ENCODE data around the gene CPA4. TPM values are rescaled to one million over a fixed set of nuclear protein-coding genes. Genes with fewer than 3 reads are reported as not detected.
A peak's percentile ranks its signal among the peaks of the same experiment; 100 is the strongest.

Gene CPA4
- total RNA-seq, 1 experiment from 2014 or later: not detected

- DNase-seq (ENCODE audit: low spot score): no peak
Measured at GRCh38 chr7:130344271-130344866, 51.4 kb downstream of the CPA4 start, which contains the start of gene CPA5. Gene CPA5 (plus strand): TSS chr7:130344816. CDS start chr7:130346486, 1,670 bp downstream.

GRCh38 chr7:130345136-130345535 is 52.2 kb downstream of the CPA4 start:
- no peak for DNase-seq (ENCODE audit: low spot score)

GRCh38 chr7:130345725-130346124 is 52.8 kb downstream of the CPA4 start:
- no peak for DNase-seq (ENCODE audit: low spot score)

GRCh38 chr7:130346177-130346905 is 53.4 kb downstream of the CPA4 start:
- no peak for DNase-seq (ENCODE audit: low spot score)

GRCh38 chr7:130346941-130347340 is 54.0 kb downstream of the CPA4 start:
- DNase-seq (ENCODE audit: low spot score): no peak

GRCh38 chr7:130349911-130350782 is 57.2 kb downstream of the CPA4 start:
- no peak for DNase-seq (ENCODE audit: low spot score)

- DNase-seq (ENCODE audit: low spot score): no peak
Measured at GRCh38 chr7:130350945-130351790, 58.2 kb downstream of the CPA4 start.

GRCh38 chr7:130351791-130352090 is 58.8 kb downstream of the CPA4 start:
- DNase-seq (ENCODE audit: low spot score): no peak

- no peak for DNase-seq (ENCODE audit: low spot score)
Measured at GRCh38 chr7:130352194-130353074, 59.5 kb downstream of the CPA4 start.

GRCh38 chr7:130353196-130353595 is 60.2 kb downstream of the CPA4 start:
- no peak for DNase-seq (ENCODE audit: low spot score)

- peak; percentile 66 for DNase-seq (ENCODE audit: low spot score)
Measured at GRCh38 chr7:130356121-130356875, 63.3 kb downstream of the CPA4 start.

GRCh38 chr7:130356876-130357611 is 64.1 kb downstream of the CPA4 start:
- DNase-seq (ENCODE audit: low spot score): peak; percentile 65

GRCh38 chr7:130358471-130358870 is 65.5 kb downstream of the CPA4 start:
- no peak for DNase-seq (ENCODE audit: low spot score)

- no peak for DNase-seq (ENCODE audit: low spot score)
Measured at GRCh38 chr7:130359276-130359857, 66.4 kb downstream of the CPA4 start.

- DNase-seq (ENCODE audit: low spot score): no peak
Measured at GRCh38 chr7:130360518-130360917, 67.6 kb downstream of the CPA4 start.

GRCh38 chr7:130361681-130362080 is 68.7 kb downstream of the CPA4 start:
- no peak for DNase-seq (ENCODE audit: low spot score)

- no peak for DNase-seq (ENCODE audit: low spot score)
Measured at GRCh38 chr7:130362251-130362816, 69.4 kb downstream of the CPA4 start.
